Subcutaneous adipose tissue (tissue), 4 donors: ENCODE results near the gene DCDC1. TPM values are rescaled to one million over a fixed set of nuclear protein-coding genes. Genes with fewer than 3 reads are reported as not detected.

Experiments used
- CTCF ChIP-seq: fragments of 450-650 bp; IDR thresholded peaks from one replicate; pipeline ENCODE4 v1.5.1; 2016; ENCODE audit warnings: low read depth, mild to moderate bottlenecking, control low read depth, antibody characterized with exemption, moderate library complexity
- total RNA-seq, 4 donors: library from RNA; depleted of rRNA; stranded (reverse); fragments of >200 nt; gene quantifications; one replicate each; pipeline ENCODE4 v1.1.0, GENCODE V29; 2016

Gene DCDC1
- total RNA-seq, 4 donors from 2014 or later, result 0.17 to 0.22 TPM; not detected in 2

- TF ChIP-seq CTCF, result no peak
Measured at GRCh38 chr11:31005202-31005601, 364.3 kb downstream of the DCDC1 start.

- no peak for TF ChIP-seq CTCF
Measured at GRCh38 chr11:31001427-31001826, 368.1 kb downstream of the DCDC1 start.

GRCh38 chr11:31000381-31000780 lies 369.2 kb downstream of the DCDC1 start:
- no peak for TF ChIP-seq CTCF

- TF ChIP-seq CTCF, result no peak
Measured at GRCh38 chr11:30992513-30992849, 377.1 kb downstream of the DCDC1 start.

- no peak for TF ChIP-seq CTCF
Measured at GRCh38 chr11:30991802-30992512, 377.6 kb downstream of the DCDC1 start.

- TF ChIP-seq CTCF, result no peak
Measured at GRCh38 chr11:30991376-30991775, 378.2 kb downstream of the DCDC1 start.

GRCh38 chr11:30990625-30991296 lies 378.8 kb downstream of the DCDC1 start:
- no peak for TF ChIP-seq CTCF
